Loucy (cell line): Measurements from ENCODE around the gene ALK.
A peak's percentile ranks its signal among the peaks of the same experiment; 100 is the strongest.
"Not testable (repeated sequence)": the region's sequence is repeated elsewhere in the genome, so short reads cannot be mapped to it uniquely, and the experiment has no call there.

ENCODE experiments used
- H2AFZ ChIP-seq: fragments of 200-600 bp; sonication (generic); 2 replicates; pipeline ENCODE4 v1.6.0; 2016; ENCODE audit warnings: antibody characterized with exemption, mild to moderate bottlenecking, low read length, moderate library complexity
- H3F3A ChIP-seq: fragments of 200-600 bp; 2 replicates; pipeline ENCODE4 v1.6.0; 2016; ENCODE audit warnings: antibody characterized with exemption, low read depth, mild to moderate bottlenecking
- H3K27me3 ChIP-seq: fragments of 200-600 bp; sonication (generic); 2 replicates; pipeline ENCODE4 v1.6.1; 2014; ENCODE audit warnings: low read length, mild to moderate bottlenecking; ENCODE audit not compliant: insufficient read depth, poor library complexity, severe bottlenecking
- H3K36me3 ChIP-seq: fragments of 200-600 bp; sonication (generic); 2 replicates; pipeline ENCODE4 v1.6.1; 2016; ENCODE audit warnings: low read length; ENCODE audit not compliant: insufficient read depth
- H3K4me1 ChIP-seq: fragments of 200-600 bp; sonication (generic); 2 replicates; pipeline ENCODE4 v1.5.1; 2014; ENCODE audit warnings: low read length, mild to moderate bottlenecking; ENCODE audit not compliant: insufficient read depth, poor library complexity, severe bottlenecking
- H3K4me2 ChIP-seq: fragments of 200-600 bp; sonication (generic); 2 replicates; pipeline ENCODE4 v1.6.0; 2014; ENCODE audit warnings: antibody characterized with exemption, low read length, low read depth, mild to moderate bottlenecking; ENCODE audit not compliant: poor library complexity, severe bottlenecking
- H3K4me3 ChIP-seq: fragments of 200-600 bp; sonication (generic); 2 replicates; pipeline ENCODE4 v1.5.1; 2014; ENCODE audit warnings: low read length, mild to moderate bottlenecking, mixed read lengths; ENCODE audit not compliant: poor library complexity, severe bottlenecking
- H3K79me2 ChIP-seq: fragments of 200-600 bp; sonication (generic); 2 replicates; pipeline ENCODE4 v1.6.1; 2014; ENCODE audit warnings: low read length; ENCODE audit not compliant: insufficient read depth
- H3K9ac ChIP-seq: fragments of 200-600 bp; sonication (generic); 2 replicates; pipeline ENCODE4 v1.6.0; 2014; ENCODE audit warnings: mild to moderate bottlenecking, low read depth, low read length, moderate library complexity; ENCODE audit not compliant: poor library complexity, severe bottlenecking
- H3K9me2 ChIP-seq: fragments of 200-600 bp; sonication (generic); replicated peaks from 2 replicates; pipeline ENCODE4 v1.6.1; 2016; ENCODE audit warnings: low read depth, low read length, mixed read lengths
- H3K9me3 ChIP-seq: fragments of 200-600 bp; sonication (generic); 2 replicates; pipeline ENCODE4 v1.6.1; 2014; ENCODE audit warnings: mild to moderate bottlenecking, antibody characterized with exemption, low read length, low read depth; ENCODE audit not compliant: insufficient read depth
- H4K20me1 ChIP-seq: fragments of 200-600 bp; sonication (generic); 2 replicates; pipeline ENCODE4 v1.6.0; 2014; ENCODE audit warnings: antibody characterized with exemption, low read length, mild to moderate bottlenecking; ENCODE audit not compliant: insufficient read depth, poor library complexity, severe bottlenecking
- CTCF ChIP-seq: fragments of 200-600 bp; sonication (generic); conservative IDR thresholded peaks from 2 replicates; pipeline ENCODE4 v1.5.1; 2014; ENCODE audit warnings: mild to moderate bottlenecking, antibody characterized with exemption, low read length
- EZH2phosphoT487 ChIP-seq: fragments of 200-600 bp; IDR thresholded peaks from 2 replicates; pipeline ENCODE4 v1.6.1; 2018; ENCODE audit warnings: antibody characterized with exemption, mild to moderate bottlenecking, moderate library complexity, borderline replicate concordance

The ALK gene

DNA sequence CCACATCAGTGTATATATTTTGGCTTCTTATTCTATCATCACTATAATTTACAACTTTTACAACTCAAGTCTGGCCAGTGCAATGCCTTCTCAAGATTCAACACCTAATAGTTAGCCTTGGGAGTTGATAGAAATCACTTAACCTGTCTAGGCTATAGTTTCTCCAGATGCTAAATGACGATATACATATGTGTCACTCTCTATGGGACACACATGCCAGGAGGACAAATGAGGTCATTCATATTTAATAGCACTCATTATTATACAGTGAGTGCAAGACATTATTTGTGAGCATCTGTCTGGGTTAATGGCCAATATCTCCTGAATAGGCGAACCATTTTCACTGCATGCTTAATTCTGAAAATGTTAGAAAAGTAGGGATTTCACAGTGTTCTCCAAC lies 89.8 kb downstream of the ALK start:
- Histone ChIP-seq H3F3A (no peaks in the 10 kb centered on the region), H3K79me2 (no peaks in the 10 kb centered on the region), H3K9ac (no peak overlapping the region), H3K4me2 (no peak overlapping the region), H3K4me3 (no peak overlapping the region), H4K20me1 (no peaks in the 10 kb centered on the region), H3K9me3 (peaks cover 4% of the 10 kb centered on the region), H3K4me1 (peaks cover 9% of the 10 kb centered on the region), H2AFZ (no peak overlapping the region), H3K27me3 (no peaks in the 10 kb centered on the region), H3K36me3 (no peaks in the 10 kb centered on the region), H3K9me2 (no peaks in the 10 kb centered on the region)
- no peak for TF ChIP-seq CTCF

- H3K4me3 ChIP-seq = no peak overlapping the region
- peaks cover 9% of the 10 kb centered on the region for H3K4me1 ChIP-seq
- H3K36me3 ChIP-seq = no peaks in the 10 kb centered on the region
- H2AFZ ChIP-seq = no peak overlapping the region
- TF ChIP-seq EZH2phosphoT487 (no peak), CTCF (no peak)
- H3F3A ChIP-seq = no peaks in the 10 kb centered on the region
- no peaks in the 10 kb centered on the region for H3K9me2 ChIP-seq
- H3K9me3 ChIP-seq = peaks cover 4% of the 10 kb centered on the region
- H4K20me1 ChIP-seq = no peaks in the 10 kb centered on the region
- no peak overlapping the region for H3K9ac ChIP-seq
- no peaks in the 10 kb centered on the region for H3K27me3 ChIP-seq
- no peak overlapping the region for H3K4me2 ChIP-seq
- H3K79me2 ChIP-seq = no peaks in the 10 kb centered on the region
Observed at GRCh38 chr2:29829841-29830240, 91.5 kb downstream of the ALK start.

- not testable (repeated sequence) for H3K4me2 ChIP-seq, H3K4me1 ChIP-seq, H3K9me3 ChIP-seq, H4K20me1 ChIP-seq, H3K79me2 ChIP-seq, H3K9ac ChIP-seq, H3F3A ChIP-seq, H2AFZ ChIP-seq, H3K27me3 ChIP-seq, H3K36me3 ChIP-seq, H3K4me3 ChIP-seq, H3K9me2 ChIP-seq
- peak; percentile 35; the same call in 1 of the 2 replicates for TF ChIP-seq CTCF
Observed at GRCh38 chr2:29824145-29824544, 97.2 kb downstream of the ALK start.
